Stimulated activated CD4-positive, alpha-beta T cell treated with anti-CD3 and anti-CD28 coated beads, Interleukin-12 subunit alpha, Interleukin-12 subunit beta, amount 100 ng/mL, for 24 hours (primary cell): ENCODE measurements around the gene SERTM2.

Experiments used
- DNase-seq, 2 experiments: peaks; one replicate each; pipeline ENCODE4 v3.0.0-alpha.2; 2020; ENCODE audit warnings: low read depth in 2 of 2

SERTM2 gene

DNA sequence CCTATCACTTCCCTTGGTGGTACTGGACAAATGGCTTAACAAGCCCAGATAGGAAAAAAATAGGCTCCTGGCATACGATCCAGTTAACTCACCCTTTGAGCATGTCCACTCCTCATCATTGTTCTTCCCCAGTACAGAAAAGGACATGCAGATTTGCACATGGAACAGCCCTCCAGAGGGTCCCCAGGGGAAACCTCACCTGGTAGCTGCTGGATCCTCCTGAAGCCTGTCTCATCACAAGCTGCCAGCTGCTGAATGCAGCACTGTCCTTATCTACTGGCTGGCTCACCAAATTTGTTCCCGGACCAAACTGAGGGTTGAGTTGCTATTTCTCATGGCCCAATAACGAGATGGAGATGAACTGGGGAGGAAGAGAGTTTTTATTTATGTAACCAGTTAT is 49.4 kb downstream of the SERTM2 start:
- DNase-seq, result no peak

DNA sequence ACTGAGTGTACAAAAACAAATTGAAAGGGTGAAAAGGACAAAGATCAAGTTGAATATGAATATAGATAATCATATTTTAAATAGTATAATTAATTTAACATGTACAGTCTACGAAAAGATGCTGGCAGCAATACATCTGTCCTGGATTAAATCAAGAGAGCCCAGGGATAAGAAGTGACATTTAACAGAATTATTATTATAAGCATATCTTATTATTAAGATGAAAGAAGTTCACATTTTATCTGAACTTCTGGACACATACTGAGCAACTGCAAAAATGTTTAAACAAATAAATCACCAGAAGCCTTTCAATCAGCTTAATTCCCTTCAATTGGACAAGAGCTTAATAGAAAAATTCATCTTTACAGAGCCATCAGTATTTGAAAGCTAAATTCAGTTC is 50.4 kb downstream of the SERTM2 start:
- no peak for DNase-seq

DNA sequence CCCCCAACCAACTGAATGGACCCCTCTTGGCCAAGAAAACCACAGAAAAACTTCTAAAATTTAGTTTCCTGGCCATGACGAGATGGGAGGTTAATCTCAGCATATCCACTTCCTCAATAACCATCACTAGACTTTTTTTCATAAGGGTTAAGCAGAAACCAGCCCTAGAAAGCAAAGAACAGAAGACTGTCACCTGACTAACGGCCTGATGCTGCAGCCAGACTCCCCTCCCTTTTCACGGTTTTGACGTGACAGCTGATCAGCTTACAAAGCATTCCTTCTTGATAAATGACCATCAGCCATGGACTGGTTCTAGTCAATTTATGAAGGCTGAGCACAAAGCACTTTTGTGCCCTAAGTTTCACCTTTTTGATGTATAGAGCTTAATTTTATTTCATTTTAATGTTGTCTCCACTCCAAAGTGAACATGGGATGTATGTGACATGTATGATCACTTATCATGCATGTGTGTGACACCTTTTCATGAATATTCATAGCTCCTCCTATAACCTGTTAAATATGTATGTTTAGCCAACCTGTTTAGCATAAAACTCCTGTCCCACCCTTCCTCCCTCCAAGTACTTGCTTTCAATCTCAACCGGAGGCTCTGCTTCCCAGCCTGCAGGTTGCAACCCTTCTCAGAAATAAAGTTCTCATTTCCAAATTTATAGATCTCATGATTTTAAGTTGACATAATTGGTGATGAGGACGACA is 56.3 kb downstream of the SERTM2 start:
- no peak for DNase-seq

DNA sequence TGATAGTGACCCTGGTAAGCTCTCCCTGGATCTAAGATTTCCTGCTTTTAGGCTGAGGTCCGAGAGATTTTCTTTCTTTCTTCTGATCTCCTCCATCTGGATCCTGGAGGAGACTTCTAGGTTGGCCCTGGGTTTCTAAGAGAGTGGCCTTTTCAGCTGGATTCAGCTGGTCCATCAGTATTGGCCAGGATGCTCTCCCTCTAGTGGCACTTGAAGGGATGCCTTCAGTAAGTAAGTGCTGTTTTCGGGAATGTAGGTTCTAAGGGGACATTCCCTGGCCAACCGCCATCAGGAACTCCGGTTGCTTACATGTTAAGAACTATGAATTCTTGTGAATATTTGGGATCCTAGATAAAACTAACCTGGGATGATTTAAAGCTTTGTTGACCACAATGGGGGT is 56.9 kb downstream of the SERTM2 start:
- no peak for DNase-seq

DNA sequence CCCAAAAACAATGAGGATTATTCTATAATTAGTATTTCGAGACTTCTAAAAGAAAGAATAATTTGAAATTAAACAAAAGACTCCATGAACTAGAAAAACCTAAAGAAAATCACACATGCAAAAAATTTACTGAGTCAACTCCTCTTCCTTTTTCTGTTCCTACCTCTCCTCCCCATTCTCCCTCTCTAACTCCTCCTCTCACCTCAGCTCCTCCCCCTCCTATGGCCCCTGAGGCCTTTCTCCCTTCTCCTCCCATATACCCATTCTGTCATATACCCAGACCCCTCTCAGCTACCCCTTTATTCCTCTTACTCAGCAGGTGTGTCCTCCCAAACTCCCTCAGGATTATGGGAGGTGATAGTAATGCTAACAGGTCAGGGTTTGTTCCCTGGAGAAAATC is 57.4 kb downstream of the SERTM2 start:
- DNase-seq, result no peak
